HG02763 (cell line): ENCODE data around the gene NR2F2.

Experiments used
- ATAC-seq: cut with Tn5 transposase; IDR thresholded peaks from one replicate; pipeline ENCODE4 v1.9.1; 2021; ENCODE audit warnings: mild to moderate bottlenecking, moderate library complexity; ENCODE audit not compliant: unreplicated experiment

The NR2F2 gene

DNA sequence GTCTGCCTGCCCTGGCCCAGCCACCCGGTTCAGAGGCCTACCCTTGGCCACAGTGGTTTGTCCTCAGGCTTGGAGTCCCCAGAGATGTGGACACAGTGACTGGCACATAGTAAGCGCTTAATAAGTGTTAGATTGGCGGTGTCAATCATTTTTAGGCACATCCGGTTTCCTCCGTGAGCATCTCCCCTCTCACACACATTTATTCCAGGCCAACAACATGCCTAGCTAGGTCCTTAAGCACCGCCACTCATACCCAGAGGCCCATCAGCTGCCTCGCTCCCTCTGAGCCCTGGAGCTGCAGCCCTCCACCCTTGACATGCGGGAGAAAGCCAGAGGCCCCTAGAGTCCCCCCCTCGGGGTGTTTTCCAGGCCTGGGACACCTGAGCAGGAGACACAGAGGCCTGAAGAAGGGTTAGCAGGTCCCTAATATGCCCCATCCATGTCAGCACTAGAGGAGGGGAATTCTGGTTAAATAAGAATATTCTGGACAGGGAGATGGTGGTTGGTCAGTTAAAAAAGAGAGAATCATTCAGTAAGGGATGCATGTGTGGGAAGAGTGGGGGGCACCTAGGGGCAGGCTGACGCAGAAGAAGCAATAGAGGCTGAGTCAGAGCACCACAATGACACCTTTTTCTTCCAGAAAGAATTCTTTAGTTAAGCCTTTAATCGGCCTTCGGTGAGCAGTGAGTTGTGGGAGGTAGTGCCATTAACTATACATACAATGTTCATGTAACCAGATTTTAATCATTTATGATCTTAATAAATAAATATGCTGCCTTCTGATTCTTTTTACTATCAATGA lies 22.3 kb downstream of the NR2F2 start:
- no peak for ATAC-seq

DNA sequence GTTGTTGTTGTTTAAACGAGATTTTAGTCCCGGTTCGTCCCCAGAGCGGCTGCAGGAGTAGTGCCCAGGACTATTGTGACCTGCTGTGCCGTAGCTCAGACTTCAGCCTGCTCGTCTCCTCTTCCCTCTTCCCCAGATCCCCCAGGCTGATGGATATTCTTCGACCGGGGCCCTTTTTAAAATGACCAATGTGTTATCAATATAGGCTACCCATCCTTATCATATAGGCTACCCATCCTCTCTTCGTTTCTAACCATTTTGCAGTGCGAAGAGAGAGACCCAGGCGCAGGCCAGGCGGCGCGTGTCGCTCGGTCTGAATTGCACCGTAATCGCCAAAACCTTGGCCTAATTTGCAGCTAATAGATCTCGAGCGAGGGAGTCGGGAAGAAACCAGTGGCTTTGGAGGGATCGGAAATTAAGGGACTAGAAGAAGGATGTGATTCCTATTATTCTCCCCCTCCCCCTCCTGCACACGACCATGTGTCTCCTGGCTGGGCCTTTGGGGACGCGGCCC lies 23.0 kb downstream of the NR2F2 start:
- no peak for ATAC-seq

DNA sequence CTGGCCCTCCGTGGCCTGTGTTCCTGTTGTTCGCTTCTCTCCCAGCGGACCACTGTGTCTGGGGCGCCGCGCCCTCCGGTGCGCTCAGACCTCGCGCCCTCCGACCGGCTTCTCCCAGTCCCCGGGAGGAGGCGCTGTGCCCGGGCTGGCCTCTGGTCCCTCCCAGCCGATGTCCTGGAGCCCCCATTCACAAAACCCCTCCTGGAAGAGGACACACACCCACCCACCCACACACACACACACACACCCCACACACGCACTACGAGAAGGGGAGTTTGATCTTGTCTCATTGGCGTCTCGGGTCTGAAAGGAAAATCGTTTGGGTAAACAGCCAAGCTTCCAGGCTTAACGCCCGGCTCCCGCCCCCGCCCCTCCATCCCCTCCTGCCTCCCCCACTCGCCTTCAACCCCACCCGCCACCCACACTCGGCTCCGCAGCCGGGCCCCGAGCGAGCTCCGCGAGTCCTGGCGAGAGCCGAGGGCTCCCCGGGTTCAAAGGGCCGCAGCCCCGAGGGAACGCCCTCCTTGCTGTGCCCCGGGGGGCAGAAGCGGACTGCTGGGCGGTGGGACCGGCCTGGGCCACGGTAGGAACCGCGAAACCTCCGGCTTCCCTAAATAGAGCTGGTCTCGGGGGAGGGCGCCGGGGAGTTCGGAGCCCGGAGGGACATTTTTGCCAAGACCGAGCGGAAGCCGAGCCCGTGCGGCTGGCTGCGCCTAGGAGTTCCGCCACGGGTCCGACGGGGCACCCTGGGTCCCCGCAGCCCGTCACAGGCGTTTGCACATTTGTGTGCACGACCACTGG lies 23.6 kb downstream of the NR2F2 start:
- no peak for ATAC-seq

DNA sequence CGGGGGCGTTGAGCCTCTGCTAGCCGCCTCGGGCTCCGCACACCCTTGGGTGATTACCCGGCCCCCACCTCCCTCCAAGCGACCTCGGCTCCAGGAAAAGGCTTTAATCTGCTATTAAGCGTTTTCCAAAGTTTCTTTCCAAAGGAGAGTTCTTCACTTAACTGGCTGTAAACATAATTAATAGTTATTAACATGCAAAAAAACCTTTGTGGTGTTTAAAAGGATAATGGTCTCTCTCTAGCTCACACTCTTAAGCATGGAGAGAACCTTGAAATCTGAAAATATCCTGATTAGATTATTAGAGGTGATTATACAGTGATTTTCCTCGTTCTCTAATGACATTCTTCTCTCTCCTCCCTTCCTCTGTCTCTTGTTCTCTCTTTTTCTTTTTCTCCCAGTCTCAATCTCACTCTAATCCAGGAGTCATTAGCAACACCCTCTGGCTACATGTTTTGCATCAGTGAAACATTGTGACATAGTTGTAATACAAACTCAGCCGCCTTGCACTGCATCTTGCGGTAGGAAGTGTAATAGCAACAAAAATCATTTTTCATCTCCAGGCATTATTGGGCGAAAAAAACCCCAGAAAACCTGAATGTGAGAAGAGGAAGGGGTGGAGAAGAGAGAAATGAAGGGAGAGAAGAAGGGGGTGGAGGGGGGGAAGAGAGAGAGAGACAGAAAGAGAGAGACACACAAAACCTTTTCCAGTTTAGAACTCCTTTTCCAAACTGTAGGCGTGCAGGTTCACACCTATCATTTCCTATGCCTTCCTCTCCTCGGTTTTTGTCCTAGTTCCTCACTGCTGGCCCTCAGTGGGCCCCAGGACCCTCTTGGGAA lies 24.4 kb downstream of the NR2F2 start:
- ATAC-seq, result no peak

DNA sequence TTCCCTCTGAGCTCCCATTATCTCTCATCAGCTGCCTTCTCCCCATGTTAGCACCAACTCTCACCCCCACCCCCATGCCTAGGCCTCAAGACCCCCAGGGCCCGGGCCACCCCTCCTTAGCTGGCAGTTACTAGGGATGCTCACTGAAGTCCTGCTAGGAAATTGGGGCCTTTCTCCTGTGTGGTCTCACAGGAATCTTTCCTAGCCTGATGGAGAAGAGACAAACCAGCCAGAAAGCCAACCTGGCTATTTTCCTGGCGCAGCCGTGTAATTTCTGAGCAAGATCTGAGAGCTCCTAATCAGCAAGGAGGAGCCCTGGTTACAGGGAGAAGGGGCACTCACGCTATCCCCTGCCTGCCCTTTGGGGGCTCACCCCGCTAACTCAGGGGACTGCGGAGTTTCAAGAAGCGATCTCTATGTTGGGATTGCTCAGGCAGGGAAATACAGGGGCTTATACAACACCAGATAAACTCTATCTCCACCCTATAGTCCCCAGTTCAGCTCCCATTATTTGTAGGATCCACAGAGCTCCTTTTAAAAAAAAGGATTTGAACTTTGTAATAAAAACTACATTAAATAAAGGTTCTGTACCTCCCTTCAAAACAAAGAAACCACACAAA lies 25.2 kb downstream of the NR2F2 start:
- no peak for ATAC-seq

DNA sequence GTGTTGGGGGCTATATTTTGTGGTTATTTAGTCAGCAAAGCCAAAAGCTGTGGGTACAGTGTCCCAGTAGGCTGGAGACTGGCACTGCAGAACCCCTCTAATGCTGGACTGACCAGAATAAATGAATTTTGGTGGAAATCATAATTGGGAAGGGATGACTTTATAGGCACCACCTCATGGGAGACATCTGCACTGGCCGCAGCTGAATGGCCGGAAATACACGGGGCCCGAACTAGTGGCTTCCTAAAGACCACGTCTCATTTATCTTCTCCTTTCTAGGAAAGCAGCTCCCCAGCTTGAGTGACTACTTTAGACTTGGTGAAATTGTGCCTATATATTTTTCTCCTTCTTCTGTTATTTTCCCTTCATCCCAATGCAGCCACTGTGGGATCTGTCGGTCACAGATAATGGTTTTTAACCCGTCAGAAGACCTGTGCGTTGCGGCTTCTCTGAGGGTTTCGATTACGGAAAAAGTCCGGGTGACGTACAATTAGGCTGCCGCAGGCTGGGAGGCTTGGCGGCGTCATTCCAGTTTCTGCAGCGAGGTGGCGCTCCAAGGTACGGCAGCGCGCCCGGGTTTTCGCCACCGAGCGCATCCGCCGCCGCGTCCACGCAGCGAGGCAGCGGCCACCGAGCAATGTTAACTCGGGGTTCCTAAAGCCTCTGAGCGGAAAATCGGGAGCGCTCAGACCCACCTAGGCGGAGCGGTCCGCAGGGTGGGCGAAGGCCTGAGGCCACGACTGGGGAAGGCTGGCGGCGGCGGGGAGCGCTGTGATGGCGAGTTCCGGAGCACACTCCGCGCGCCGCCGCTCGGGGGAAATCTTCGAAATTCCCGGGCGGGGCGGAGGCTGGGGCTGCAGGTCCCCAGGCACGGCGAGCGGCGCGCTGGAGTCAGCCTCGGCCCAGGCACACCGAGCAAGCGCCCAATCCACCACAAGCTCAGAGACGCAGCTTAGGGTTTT lies 26.3 kb downstream of the NR2F2 start:
- peak; percentile 76 for ATAC-seq

DNA sequence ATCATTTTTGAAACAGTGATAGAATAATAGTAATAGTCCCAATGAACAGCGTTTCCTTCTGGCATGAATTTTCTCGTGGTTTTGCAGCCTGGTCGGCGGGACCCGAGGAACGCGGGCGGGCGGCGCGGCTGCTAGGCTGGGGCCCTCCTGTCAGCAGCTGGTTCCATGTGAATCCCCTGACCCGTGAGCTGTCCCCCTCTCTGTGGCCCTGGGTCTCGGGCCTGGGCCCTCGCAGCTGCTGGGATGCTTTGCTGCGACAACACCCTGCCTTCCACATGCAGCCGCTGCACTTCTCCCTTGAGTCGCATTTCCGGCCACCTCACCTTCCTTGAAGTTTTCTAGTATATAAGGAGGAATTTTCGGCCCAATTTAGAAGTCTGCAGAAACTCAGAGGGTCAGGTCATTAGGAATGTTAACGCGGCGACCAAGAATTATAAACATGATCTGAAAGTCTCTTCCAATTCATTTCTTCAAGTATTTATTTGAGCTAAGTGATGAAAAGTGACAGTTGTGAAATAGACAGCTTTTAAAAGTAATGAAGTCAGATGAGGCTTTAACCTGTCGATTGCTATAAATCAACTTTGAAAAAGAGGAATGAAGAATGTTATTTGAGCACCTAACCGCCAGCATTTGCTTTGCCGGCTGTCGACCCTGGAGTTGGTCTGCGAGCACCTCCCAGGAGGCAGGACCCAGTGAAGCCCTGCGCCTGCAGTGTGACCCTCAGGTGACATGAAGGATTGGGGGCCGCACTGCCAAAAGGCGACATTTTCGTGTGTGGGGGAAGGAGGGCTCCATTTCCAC lies 27.7 kb downstream of the NR2F2 start:
- ATAC-seq, result no peak

DNA sequence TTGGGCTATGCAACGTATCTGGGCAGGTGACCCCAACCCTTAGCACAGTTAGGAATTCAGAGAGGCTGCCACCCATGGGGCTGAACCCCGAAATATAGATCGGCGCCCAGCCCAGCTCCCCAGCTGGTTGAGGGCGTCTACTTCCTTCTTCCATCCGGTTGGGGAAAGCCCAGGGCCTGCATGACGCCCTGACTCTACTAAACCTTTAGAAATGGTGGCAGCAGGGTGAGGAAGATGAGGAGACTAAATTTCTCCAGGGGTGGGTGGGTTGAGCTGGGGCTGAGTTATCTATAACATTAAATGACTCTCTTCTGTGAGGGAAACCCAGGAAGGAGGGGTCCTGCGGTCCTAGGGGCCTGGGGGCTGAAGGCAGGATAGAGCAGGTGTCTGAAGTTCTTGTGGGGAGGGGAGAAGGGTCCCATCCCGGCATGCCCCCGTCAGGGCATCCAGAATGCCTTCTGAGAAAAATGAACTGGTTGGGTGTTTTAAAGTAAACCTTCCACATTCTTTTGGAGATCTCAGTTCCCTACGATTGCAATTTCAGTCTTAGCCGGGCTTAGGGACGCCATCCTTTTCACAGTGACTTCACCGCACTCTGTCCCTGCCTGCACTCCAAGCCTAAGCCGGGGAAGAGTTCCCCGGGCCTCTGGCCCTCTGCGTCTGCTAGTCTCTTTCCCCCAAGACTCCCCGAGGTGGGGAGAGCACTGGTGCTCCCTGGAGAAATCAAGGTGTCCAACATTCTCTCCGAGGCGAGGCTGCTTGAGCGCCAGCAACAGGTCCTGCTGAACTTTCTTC lies 28.5 kb downstream of the NR2F2 start:
- no peak for ATAC-seq

DNA sequence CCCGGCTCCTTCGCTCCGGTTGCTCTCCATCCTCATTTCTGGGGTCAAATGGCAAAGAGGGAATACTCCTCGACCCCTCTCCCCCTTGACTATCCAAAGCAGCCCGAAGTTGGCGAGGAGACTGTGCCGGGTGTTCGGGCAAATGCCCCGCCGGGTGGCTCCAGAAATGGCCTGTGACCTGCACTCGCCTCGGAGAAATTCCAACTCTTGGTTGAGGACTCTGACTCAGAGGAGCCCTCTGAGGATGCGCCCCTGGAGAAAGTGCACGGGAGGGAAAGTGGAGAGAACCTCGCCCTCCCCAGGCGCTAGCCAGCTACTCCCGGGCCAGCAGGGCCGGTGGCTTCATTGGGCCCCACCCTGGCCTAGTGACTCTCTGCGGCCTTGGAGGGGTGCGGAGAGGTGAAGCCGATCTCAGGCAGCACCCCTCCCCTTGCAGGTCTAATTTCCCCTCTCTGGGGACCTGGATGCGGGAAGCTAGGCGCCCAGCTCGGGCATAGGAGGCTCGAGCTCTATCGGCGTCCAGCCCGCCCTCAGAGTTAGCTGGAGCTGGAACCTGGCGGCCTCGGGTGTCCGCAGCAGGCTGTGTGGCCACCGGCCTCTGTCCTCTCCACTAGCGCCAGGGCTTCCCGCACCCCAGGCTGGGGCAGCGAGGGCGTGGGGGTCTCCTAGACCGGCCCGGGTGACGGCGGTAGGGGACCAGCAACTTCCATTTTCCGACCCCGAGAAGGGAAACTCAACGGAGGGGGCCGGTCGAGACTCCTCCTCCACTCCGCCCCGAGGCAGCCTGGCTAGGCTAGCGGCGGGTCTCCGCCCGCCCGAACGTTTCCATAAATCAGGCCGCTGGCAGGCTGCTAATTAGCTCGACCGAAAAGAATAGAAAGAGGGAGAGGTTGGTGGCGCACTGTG lies 29.4 kb downstream of the NR2F2 start:
- ATAC-seq, result no peak

DNA sequence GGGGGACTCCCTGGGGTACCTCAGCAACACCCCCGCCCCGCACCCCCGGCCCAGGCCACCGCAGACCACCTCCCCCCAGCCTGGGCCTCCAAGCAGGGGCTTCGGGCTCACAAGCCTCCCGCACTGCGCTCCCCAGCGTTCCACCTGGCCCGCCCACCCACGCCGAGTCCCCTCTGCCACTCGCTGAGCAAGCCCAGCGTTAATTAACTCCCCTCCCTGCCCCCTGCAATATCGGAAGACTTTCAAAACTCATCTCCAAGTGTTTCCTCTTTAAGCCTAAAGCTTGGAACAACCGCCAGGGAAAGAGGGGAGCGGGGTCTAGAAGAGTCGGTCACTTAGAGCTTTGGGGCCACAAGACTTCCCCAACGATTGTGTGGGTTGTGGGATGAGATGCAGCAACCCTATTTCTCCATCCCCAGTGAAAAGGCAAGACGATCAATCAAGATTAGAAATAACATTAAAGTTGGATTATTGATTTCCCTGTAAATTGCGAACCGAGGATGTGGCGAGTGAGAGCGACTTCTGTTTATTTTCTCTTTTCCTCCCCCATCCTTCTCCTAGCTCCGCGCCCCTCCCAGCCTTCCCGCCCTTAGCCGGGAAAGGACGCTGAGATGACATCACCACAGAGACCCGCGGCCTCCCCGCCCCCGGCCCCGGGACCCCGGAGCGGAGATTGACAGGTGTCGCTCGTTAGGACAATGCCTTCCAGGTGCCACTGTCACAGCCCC lies 30.2 kb downstream of the NR2F2 start:
- ATAC-seq, result no peak

DNA sequence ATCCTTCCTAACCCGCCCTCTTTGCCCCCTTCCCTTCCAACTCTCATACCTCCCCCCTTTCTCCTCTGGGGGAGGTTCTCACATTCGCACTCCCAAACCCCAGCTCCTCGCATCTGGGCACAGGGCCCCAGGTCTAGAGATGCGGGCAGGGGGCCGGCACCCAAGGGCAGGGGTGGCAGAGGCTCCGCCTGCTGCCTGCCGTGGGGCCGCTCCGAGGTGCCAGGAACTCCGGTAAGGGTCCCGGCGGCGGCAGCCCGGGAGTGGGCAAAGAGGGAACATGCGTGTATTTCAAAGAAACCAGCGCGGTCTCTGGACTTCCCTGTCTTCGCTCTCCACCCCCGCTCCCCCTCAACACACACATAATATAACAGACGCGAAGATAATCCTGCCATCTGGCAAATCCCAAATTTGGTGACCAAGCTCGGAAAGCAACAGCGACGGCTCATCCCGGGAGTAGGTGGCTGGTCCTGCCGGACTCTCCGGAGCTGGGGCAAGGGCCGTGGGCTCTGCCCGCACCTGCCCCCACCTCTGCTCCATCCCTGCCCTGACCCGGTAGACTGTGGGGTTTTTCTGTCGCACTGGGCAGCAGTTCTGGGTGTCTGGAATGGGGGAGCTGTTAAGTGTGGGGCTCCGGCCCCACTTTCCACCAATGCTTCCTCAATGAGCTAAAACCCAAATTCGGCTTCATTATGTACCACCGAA lies 31.0 kb downstream of the NR2F2 start:
- ATAC-seq, result no peak

DNA sequence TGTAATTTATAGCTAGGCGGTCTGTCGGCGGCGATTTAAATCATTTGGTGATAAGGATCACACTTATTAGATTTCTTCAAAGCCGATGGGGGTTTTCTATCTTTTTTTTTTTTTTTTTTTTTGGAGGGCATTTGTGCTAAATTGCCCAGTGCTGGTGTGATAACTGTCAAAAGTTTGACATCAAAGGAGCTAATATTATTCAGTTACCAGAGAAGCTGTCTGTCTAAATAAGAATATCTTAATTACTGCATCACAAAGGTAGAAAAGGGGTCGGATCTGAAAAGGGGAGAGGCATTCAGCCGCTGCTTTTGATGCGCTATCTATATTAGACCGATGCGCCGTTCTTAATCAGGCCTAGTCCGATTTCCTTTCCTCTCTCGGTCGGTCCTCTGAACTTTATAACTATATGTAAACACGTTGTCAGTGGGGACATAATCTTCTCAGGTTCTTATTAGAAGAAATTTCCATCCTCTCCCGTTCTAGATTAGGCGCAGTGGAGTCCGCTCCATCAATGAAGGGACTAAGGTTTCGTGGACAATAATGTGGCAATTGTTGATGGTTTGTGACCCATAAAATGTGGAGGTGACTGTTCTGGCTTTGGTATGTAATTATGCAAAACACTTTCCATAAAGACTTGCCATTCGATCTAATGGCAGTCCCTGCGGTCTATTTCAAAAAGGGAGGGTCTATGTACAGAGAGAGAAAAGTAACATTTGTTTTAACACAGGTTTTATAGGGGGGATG lies 31.7 kb downstream of the NR2F2 start:
- no peak for ATAC-seq

DNA sequence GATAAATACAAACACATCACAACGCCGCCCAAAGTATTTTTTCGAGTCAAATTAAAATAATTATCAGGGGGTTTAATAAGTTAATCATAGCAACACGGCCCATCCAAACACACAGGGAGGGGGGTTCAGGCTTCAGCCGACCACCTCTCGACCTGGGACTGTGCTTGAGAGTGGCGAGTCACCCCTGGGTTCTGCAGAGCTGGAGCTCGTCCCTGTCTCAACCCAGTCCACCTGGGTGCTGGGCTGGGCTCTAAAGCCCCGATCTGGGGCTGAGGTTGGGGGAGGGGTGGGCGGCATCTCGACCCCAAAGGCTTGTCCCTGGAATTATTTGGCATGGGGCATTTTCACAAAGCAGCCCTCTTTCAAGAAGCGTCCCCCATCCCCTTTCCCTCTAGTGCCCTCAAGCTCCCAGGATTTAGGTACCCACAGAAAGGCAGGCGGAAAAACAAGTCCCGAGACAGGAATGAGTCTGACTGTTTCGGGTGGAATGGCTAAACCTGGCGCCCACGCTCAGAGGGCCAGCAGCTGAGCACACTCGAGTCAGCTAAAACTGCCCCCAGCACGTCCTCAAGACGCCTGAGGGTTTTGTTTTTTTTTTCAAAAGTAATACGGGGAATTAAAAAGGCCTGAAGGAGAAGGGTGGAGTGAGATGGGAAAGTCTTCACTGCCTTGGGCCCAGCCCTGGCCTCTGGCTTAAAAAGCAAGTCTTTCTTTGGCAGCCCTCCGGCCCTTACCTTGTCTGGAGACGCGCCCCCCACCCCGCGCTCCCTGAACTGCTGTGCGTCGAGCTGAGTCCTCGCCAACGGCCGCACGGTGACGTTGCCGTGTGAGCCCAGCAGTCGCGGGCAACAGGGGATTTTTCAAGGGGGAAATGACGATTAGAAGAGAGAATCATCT lies 32.5 kb downstream of the NR2F2 start:
- no peak for ATAC-seq

DNA sequence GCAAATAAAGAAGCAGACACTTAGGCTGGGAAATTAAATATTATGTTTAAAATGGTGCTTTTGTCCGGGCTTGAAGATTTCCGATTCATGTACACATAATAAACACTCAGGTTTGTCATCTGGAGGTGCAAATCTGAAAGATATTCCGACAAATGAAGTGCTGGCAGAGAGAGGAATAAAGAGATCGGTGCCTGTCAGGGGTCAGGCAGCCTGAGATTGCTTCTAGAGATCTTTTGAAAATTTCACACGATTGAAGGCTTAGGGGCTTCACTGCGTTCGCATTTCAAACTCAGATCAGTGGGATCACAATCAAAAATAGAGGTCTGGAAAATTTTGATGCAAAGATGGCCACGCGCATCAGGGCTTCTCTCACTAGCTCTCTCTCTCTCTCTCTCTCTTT lies 33.2 kb downstream of the NR2F2 start:
- ATAC-seq, result no peak
